ENCODE measurements around the gene TSFM. TPM values are rescaled to one million over a fixed set of nuclear protein-coding genes. Genes with fewer than 3 reads are reported as not detected.

TSFM gene
- total RNA-seq = 10 to 100 TPM; 14.6 to 18.1 TPM
- 10 to 100 TPM; 58.2 to 60.5 TPM for polyA plus RNA-seq

DNA sequence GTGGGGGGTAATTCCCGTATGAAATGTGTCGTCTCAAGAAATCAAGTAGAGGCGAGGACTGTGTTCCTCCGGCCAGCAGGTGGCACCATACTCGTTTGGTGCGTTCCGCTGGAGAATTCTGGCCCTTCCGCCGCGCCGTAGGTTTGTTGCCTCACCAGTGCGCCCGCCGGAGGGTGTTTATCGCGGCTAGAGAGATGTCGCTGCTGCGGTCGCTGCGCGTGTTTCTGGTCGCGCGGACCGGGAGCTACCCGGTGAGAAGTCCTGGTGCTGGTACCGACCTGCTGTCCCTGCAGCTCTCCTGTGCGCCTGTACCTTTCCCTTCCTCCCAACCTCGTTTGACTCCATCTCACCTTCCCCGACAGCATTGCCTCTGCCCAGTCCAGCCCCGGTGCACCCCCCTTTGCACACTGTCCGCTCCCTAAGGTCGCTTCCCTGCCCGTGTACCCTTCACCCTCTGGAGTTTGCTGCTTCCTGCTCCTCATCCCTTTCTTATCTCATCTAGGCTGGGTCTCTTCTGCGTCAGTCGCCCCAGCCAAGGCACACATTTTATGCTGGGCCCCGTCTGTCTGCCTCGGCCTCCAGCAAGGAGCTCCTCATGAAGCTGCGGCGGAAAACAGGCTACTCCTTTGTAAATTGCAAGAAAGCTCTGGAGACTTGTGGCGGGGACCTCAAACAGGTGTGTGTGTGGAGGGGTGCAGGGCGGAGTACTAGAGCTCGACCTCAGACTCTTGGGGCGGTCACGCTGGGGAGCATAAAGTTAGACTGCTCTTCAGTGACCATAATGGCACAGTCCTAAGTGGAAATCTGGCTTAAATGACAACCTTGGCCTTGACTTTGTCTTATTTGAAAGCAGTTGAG lies at the start of gene TSFM:
TSFM (plus strand) TSS at position 180 of the 858 bp plus-strand sequence; CDS start at position 195, 15 bp downstream.
- Histone ChIP-seq H3K4me1 (ENCODE audit: control insufficient read depth in 4 of 4, insufficient read depth in 4 of 4, low read length in 3 of 4) (peaks cover 0 to 19% (median 15%) of the 10 kb centered on the region in 4 donors), H3K27ac (ENCODE audit: low read depth in 1 of 2, low read length in 2 of 2) (peak within 1 kb of the TSS; percentile 39 to 44), H3K9ac (ENCODE audit: low read depth in 1 of 2, low read length in 2 of 2) (peak within 1 kb of the TSS; percentile 82), H3K9me3 (ENCODE audit: control insufficient read depth in 4 of 4, low read length in 3 of 4) (no peaks in the 10 kb centered on the region), H3K27me3 (ENCODE audit: control insufficient read depth in 4 of 4, insufficient read depth in 4 of 4, low read length in 3 of 4) (no peaks in the 10 kb centered on the region), H3K36me3 (ENCODE audit: control insufficient read depth in 4 of 4, insufficient read depth in 3 of 4, low read depth in 1 of 4, low read length in 3 of 4) (peaks cover 5 to 21% (median 17%) of the 10 kb centered on the region in 4 donors), H3K4me3 (ENCODE audit: low read depth in 1 of 3, low read length in 3 of 3) (peak within 1 kb of the TSS; percentile 74 to 99 (median 98))
- peak; percentile 99 for DNase-seq (ENCODE audit: low spot score)
- WGBS = under 1% methylated on average over 45 of the region's 45 CpGs
- TF ChIP-seq, protein P1, sequence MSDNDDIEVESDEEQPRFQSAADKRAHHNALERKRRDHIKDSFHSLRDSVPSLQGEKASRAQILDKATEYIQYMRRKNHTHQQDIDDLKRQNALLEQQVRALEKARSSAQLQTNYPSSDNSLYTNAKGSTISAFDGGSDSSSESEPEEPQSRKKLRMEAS (IDR thresholded peaks at IDR 0.05) = peak; percentile 95
- peak; percentile 91 for TF ChIP-seq YY1 (IDR thresholded peaks at IDR 0.05)
- TF ChIP-seq SP1 (IDR thresholded peaks at IDR 0.05) = peak; percentile 44
- TF ChIP-seq, protein P2, sequence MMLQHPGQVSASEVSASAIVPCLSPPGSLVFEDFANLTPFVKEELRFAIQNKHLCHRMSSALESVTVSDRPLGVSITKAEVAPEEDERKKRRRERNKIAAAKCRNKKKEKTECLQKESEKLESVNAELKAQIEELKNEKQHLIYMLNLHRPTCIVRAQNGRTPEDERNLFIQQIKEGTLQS (IDR thresholded peaks at IDR 0.05) = peak; percentile 95
- peak; percentile 39 for TF ChIP-seq FOXA2 (IDR thresholded peaks at IDR 0.05)
- no peak for TF ChIP-seq HNF4G (IDR thresholded peaks at IDR 0.05)
- peak; percentile 59 to 65 for TF ChIP-seq RXRA (IDR thresholded peaks at IDR 0.05)
- peak in 1 of 2 donors; percentile 83 for TF ChIP-seq GABPA (IDR thresholded peaks at IDR 0.05 in 1 of 2, conservative IDR thresholded peaks at IDR 0.05 in 1 of 2)
- peak in 1 of 2 donors; percentile 32 for TF ChIP-seq HNF4A (conservative IDR thresholded peaks at IDR 0.05)
- TF ChIP-seq ZBTB33 (IDR thresholded peaks at IDR 0.05) = peak; percentile 97
- peak; percentile 58 to 60 for TF ChIP-seq JUND (IDR thresholded peaks at IDR 0.05)
- no peak for TF ChIP-seq TAF1 (conservative IDR thresholded peaks at IDR 0.05)
- TF ChIP-seq NR2F2 (IDR thresholded peaks at IDR 0.05) = no peak
- TF ChIP-seq REST (IDR thresholded peaks at IDR 0.05) = peak; percentile 70
- TF ChIP-seq FOXA1 (IDR thresholded peaks at IDR 0.05) = peak; percentile 68
- TF ChIP-seq, protein P3, sequence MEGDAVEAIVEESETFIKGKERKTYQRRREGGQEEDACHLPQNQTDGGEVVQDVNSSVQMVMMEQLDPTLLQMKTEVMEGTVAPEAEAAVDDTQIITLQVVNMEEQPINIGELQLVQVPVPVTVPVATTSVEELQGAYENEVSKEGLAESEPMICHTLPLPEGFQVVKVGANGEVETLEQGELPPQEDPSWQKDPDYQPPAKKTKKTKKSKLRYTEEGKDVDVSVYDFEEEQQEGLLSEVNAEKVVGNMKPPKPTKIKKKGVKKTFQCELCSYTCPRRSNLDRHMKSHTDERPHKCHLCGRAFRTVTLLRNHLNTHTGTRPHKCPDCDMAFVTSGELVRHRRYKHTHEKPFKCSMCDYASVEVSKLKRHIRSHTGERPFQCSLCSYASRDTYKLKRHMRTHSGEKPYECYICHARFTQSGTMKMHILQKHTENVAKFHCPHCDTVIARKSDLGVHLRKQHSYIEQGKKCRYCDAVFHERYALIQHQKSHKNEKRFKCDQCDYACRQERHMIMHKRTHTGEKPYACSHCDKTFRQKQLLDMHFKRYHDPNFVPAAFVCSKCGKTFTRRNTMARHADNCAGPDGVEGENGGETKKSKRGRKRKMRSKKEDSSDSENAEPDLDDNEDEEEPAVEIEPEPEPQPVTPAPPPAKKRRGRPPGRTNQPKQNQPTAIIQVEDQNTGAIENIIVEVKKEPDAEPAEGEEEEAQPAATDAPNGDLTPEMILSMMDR (IDR thresholded peaks at IDR 0.05; ENCODE audit: low read depth, low read length, missing input control) = peak; percentile 95
- TF ChIP-seq RAD21 (IDR thresholded peaks at IDR 0.05) = peak; percentile 77 to 81
- peak in 1 of 2 donors; percentile 42 for TF ChIP-seq EGR1 (IDR thresholded peaks at IDR 0.05; ENCODE audit: low read depth in 2 of 2)

Data from liver (tissue), 9 donors.